GM18861 (cell line): ENCODE data around the gene OR51L1.
"Not testable (repeated sequence)": the region's sequence is repeated elsewhere in the genome, so short reads cannot be mapped to it uniquely, and the experiment has no call there.

Experiments
- ATAC-seq: cut with Tn5 transposase; IDR thresholded peaks from one replicate; pipeline ENCODE4 v1.9.1; 2021; ENCODE audit not compliant: unreplicated experiment

OR51L1 gene

GRCh38 chr11:4994551-4994950 lies at the start of gene OR51L1:
TSS of gene OR51L1 (plus strand) at chr11:4994851. CDS start at chr11:4998983, 4,132 bp downstream.
- no peak for ATAC-seq

GRCh38 chr11:4947505-4947904 lies 47.1 kb upstream of the OR51L1 start, which contains the start of gene OR51A4:
TSS of gene OR51A4 (minus strand) at chr11:4947605. CDS start at chr11:4947100, 505 bp downstream.
- ATAC-seq, result no peak

- ATAC-seq, result not testable (repeated sequence)
Measured at GRCh38 chr11:4955613-4956012, 39.0 kb upstream of the OR51L1 start, which contains the start of gene OR51A2. TSS of gene OR51A2 (minus strand) at chr11:4955713. CDS start at chr11:4955713, 0 bp downstream.

- ATAC-seq, result no peak
Measured at GRCh38 chr11:4957396-4957795, 37.3 kb upstream of the OR51L1 start.

GRCh38 chr11:4960877-4961276 lies 33.8 kb upstream of the OR51L1 start:
- ATAC-seq, result no peak

GRCh38 chr11:4962816-4963215 lies 31.8 kb upstream of the OR51L1 start:
- no peak for ATAC-seq

GRCh38 chr11:4975436-4975835 lies 19.2 kb upstream of the OR51L1 start:
- no peak for ATAC-seq

- ATAC-seq, result no peak
Measured at GRCh38 chr11:4979036-4979435, 15.6 kb upstream of the OR51L1 start.

- no peak for ATAC-seq
Measured at GRCh38 chr11:4982678-4983077, 12.0 kb upstream of the OR51L1 start.

- ATAC-seq, result no peak
Measured at GRCh38 chr11:4983841-4984240, 10.8 kb upstream of the OR51L1 start.

- ATAC-seq, result no peak
Measured at GRCh38 chr11:4991060-4991459, 3.6 kb upstream of the OR51L1 start.

GRCh38 chr11:5004424-5005274 lies 10.0 kb downstream of the OR51L1 start:
- no peak for ATAC-seq

GRCh38 chr11:5007561-5007960 lies 12.9 kb downstream of the OR51L1 start:
- ATAC-seq, result no peak

GRCh38 chr11:5011254-5011653 lies 16.6 kb downstream of the OR51L1 start:
- no peak for ATAC-seq

- no peak for ATAC-seq
Measured at GRCh38 chr11:5013012-5013411, 18.4 kb downstream of the OR51L1 start.

GRCh38 chr11:5021996-5022395 lies 27.3 kb downstream of the OR51L1 start:
- ATAC-seq, result no peak

GRCh38 chr11:5036669-5037068 lies 42.0 kb downstream of the OR51L1 start:
- ATAC-seq, result no peak

GRCh38 chr11:5037926-5038325 lies 43.3 kb downstream of the OR51L1 start:
- no peak for ATAC-seq

GRCh38 chr11:5038341-5038740 lies 43.7 kb downstream of the OR51L1 start:
- ATAC-seq, result no peak

GRCh38 chr11:5040876-5041275 lies 46.2 kb downstream of the OR51L1 start:
- no peak for ATAC-seq

- no peak for ATAC-seq
Measured at GRCh38 chr11:5042091-5042490, 47.4 kb downstream of the OR51L1 start.

- no peak for ATAC-seq
Measured at GRCh38 chr11:5043380-5043779, 48.7 kb downstream of the OR51L1 start.

- ATAC-seq, result no peak
Measured at GRCh38 chr11:5046226-5046625, 51.6 kb downstream of the OR51L1 start, which contains the start of gene OR52J3. TSS of gene OR52J3 (plus strand) at chr11:5046526. CDS start at chr11:5046526, 0 bp downstream.
